ENCODE data around the gene ERV3-1. TPM values are rescaled to one million over a fixed set of nuclear protein-coding genes. Genes with fewer than 3 reads are reported as not detected.

Gene ERV3-1
- total RNA-seq, 4 donors from 2014 or later: 7.9 to 28.2 (median 15.8) TPM

- TF ChIP-seq CTCF (IDR thresholded peaks at IDR 0.05) (no peak), POLR2A (IDR thresholded peaks at IDR 0.05) (no peak)
- no peak for DNase-seq
- Histone ChIP-seq H3K4me3 (no peak overlapping the region), H3K4me1 (peaks cover 0 to 5% of the 10 kb centered on the region in 2 donors), H3K36me3 (no peaks in the 10 kb centered on the region), H3K9me3 (no peaks in the 10 kb centered on the region), H3K27me3 (no peaks in the 10 kb centered on the region), H3K27ac (no peak overlapping the region)
- intact Hi-C loops (cut with DNase I; ENCODE audit: low total_unique reads): no loop called here
Observed at GRCh38 chr7:65004575-65004974, 1.9 kb downstream of the ERV3-1 start.

GRCh38 chr7:65002972-65003585 lies 3.4 kb downstream of the ERV3-1 start:
- Histone ChIP-seq H3K4me3 (no peak overlapping the region), H3K27me3 (no peaks in the 10 kb centered on the region), H3K4me1 (peaks cover 0 to 5% of the 10 kb centered on the region in 2 donors), H3K9me3 (no peaks in the 10 kb centered on the region), H3K36me3 (no peaks in the 10 kb centered on the region), H3K27ac (no peak overlapping the region)
- DNase-seq: no peak
- intact Hi-C loops (cut with DNase I; ENCODE audit: low total_unique reads): no loop called here
- TF ChIP-seq POLR2A (IDR thresholded peaks at IDR 0.05) (no peak), CTCF (IDR thresholded peaks at IDR 0.05) (no peak)

GRCh38 chr7:65001291-65001814 lies 5.1 kb downstream of the ERV3-1 start:
- intact Hi-C loops (cut with DNase I; ENCODE audit: low total_unique reads): no loop called here
- no peak for DNase-seq
- no peak for TF ChIP-seq CTCF (IDR thresholded peaks at IDR 0.05)
- no peak for TF ChIP-seq POLR2A (IDR thresholded peaks at IDR 0.05)
- no peaks in the 10 kb centered on the region for H3K36me3 ChIP-seq
- H3K4me3 ChIP-seq: no peak overlapping the region
- H3K27me3 ChIP-seq: no peaks in the 10 kb centered on the region
- no peaks in the 10 kb centered on the region for H3K9me3 ChIP-seq
- no peak overlapping the region for H3K27ac ChIP-seq
- peaks cover 0 to 5% of the 10 kb centered on the region in 2 donors for H3K4me1 ChIP-seq

- H3K36me3 ChIP-seq: no peaks in the 10 kb centered on the region
- intact Hi-C loops (cut with DNase I; ENCODE audit: low total_unique reads): no loop called here
- no peak overlapping the region for H3K27ac ChIP-seq
- no peaks in the 10 kb centered on the region for H3K9me3 ChIP-seq
- DNase-seq: no peak
- H3K4me3 ChIP-seq: no peak overlapping the region
- TF ChIP-seq CTCF (IDR thresholded peaks at IDR 0.05) (no peak), POLR2A (IDR thresholded peaks at IDR 0.05) (no peak)
- no peaks in the 10 kb centered on the region for H3K27me3 ChIP-seq
- H3K4me1 ChIP-seq: no peaks in the 10 kb centered on the region
Observed at GRCh38 chr7:64999165-65000004, 7.1 kb downstream of the ERV3-1 start.

- no peaks in the 10 kb centered on the region for H3K9me3 ChIP-seq
- DNase-seq: no peak
- TF ChIP-seq CTCF (IDR thresholded peaks at IDR 0.05) (no peak), POLR2A (IDR thresholded peaks at IDR 0.05) (no peak)
- no peaks in the 10 kb centered on the region for H3K27me3 ChIP-seq
- H3K36me3 ChIP-seq: no peaks in the 10 kb centered on the region
- no peak overlapping the region for H3K27ac ChIP-seq
- H3K4me1 ChIP-seq: no peaks in the 10 kb centered on the region
- H3K4me3 ChIP-seq: no peak overlapping the region
- intact Hi-C loops (cut with DNase I; ENCODE audit: low total_unique reads): no loop called here
Observed at GRCh38 chr7:64998865-64999164, 7.7 kb downstream of the ERV3-1 start.

Measured in uterus (tissue), 4 donors.